ENCODE measurements around the gene MRPS6.

Gene MRPS6

GRCh38 chr21:34183331-34183928 lies 110.1 kb downstream of the MRPS6 start:
- no peak for FAIRE-seq

GRCh38 chr21:34184232-34184631 lies 110.9 kb downstream of the MRPS6 start:
- FAIRE-seq = no peak

- no peak for FAIRE-seq
Observed at GRCh38 chr21:34185026-34185750, 111.8 kb downstream of the MRPS6 start.

GRCh38 chr21:34186109-34186719 lies 112.8 kb downstream of the MRPS6 start:
- no peak for FAIRE-seq

- no peak for FAIRE-seq
Observed at GRCh38 chr21:34187935-34188334, 114.6 kb downstream of the MRPS6 start.

GRCh38 chr21:34189506-34189905 lies 116.1 kb downstream of the MRPS6 start:
- FAIRE-seq = no peak

GRCh38 chr21:34190576-34191321 lies 117.4 kb downstream of the MRPS6 start:
- FAIRE-seq = no peak

- no peak for FAIRE-seq
Observed at GRCh38 chr21:34191876-34192275, 118.5 kb downstream of the MRPS6 start.
